Nephron progenitor cell (in vitro differentiated cells): ENCODE results near the gene ROR2.
A peak's percentile ranks its signal among the peaks of the same experiment; 100 is the strongest.

Experiments used
- DNase-seq: peaks from one replicate; pipeline ENCODE4 v3.0.0; 2021
- H3K27ac Mint-ChIP-seq: 2 replicates; pipeline ENCODE4 v1.8.0; 2021; ENCODE audit warnings: mild to moderate bottlenecking, moderate library complexity, mixed read lengths
- H3K27me3 Mint-ChIP-seq: 2 replicates; pipeline ENCODE4 v1.8.0; 2021; ENCODE audit warnings: mild to moderate bottlenecking, low read depth, mixed read lengths; ENCODE audit not compliant: poor library complexity
- H3K36me3 Mint-ChIP-seq: 2 replicates; pipeline ENCODE4 v1.8.0; 2021; ENCODE audit warnings: low read depth, mixed read lengths
- H3K4me1 Mint-ChIP-seq: 2 replicates; pipeline ENCODE4 v1.8.0; 2021; ENCODE audit warnings: mixed read lengths
- H3K4me3 Mint-ChIP-seq: 2 replicates; pipeline ENCODE4 v1.8.0; 2021; ENCODE audit warnings: mild to moderate bottlenecking, moderate library complexity, mixed read lengths
- H3K9me3 Mint-ChIP-seq: 2 replicates; pipeline ENCODE4 v1.8.0; 2021; ENCODE audit warnings: mild to moderate bottlenecking, moderate library complexity, mixed read lengths
- TF ChIP-seq, protein P1 (sequence below): fragments of 200-600 bp; sonication (generic); IDR thresholded peaks from 2 replicates; pipeline ENCODE4 v1.5.0; 2021; ENCODE audit warnings: antibody characterized with exemption

ROR2 gene

DNA sequence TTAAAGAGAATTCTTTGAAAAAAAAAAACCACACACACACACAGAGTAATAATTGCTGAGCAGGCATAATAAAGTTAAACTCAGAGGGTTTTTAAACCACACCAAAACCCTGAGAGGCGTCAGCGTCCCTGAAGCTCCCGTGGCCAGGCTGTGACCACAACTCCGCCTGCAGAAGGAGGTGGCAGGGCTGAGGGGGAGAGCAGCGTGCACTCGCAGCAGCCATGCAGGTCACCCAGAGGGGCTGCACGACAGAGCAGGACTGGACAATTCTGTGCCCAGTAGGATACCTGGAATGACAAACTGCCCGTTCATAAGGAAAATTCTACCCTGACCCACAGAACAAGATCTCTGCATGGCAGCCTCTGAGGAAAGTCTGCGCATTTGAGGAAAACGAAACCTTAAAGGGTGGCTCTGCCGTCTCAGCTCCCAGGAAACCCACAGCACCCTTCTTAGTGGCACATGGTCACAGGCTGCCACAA, 44.0 kb downstream of the ROR2 start:
- Mint-ChIP-seq H3K27ac (peak overlapping the region; percentile 54), H3K36me3 (peaks cover 8% of the 10 kb centered on the region), H3K27me3 (peaks cover 3% of the 10 kb centered on the region), H3K9me3 (no peaks in the 10 kb centered on the region), H3K4me1 (peaks cover 2% of the 10 kb centered on the region), H3K4me3 (peak overlapping the region; percentile 12)
- DNase-seq = no peak
- TF ChIP-seq, protein P1, sequence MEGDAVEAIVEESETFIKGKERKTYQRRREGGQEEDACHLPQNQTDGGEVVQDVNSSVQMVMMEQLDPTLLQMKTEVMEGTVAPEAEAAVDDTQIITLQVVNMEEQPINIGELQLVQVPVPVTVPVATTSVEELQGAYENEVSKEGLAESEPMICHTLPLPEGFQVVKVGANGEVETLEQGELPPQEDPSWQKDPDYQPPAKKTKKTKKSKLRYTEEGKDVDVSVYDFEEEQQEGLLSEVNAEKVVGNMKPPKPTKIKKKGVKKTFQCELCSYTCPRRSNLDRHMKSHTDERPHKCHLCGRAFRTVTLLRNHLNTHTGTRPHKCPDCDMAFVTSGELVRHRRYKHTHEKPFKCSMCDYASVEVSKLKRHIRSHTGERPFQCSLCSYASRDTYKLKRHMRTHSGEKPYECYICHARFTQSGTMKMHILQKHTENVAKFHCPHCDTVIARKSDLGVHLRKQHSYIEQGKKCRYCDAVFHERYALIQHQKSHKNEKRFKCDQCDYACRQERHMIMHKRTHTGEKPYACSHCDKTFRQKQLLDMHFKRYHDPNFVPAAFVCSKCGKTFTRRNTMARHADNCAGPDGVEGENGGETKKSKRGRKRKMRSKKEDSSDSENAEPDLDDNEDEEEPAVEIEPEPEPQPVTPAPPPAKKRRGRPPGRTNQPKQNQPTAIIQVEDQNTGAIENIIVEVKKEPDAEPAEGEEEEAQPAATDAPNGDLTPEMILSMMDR = no peak

DNA sequence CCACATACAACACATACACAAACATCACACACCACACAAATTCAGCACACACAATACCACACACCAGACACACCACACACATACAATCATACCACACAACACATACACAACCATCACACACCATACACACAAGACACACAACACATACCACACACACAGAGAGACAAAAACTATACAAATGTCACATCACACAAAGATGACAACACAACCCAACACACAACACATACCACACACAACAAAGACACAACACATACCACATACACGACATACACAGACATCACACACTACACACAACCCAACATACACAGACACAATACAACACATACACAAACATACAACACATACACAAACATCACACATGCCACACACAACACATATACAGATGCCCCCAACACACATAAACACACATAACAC, 44.8 kb downstream of the ROR2 start:
- Mint-ChIP-seq H3K27me3 (no peaks in the 10 kb centered on the region), H3K9me3 (no peaks in the 10 kb centered on the region), H3K4me3 (no peak overlapping the region), H3K4me1 (no peaks in the 10 kb centered on the region), H3K27ac (no peak overlapping the region), H3K36me3 (peaks cover 2% of the 10 kb centered on the region)
- no peak for DNase-seq
- TF ChIP-seq, protein P1 = no peak

DNA sequence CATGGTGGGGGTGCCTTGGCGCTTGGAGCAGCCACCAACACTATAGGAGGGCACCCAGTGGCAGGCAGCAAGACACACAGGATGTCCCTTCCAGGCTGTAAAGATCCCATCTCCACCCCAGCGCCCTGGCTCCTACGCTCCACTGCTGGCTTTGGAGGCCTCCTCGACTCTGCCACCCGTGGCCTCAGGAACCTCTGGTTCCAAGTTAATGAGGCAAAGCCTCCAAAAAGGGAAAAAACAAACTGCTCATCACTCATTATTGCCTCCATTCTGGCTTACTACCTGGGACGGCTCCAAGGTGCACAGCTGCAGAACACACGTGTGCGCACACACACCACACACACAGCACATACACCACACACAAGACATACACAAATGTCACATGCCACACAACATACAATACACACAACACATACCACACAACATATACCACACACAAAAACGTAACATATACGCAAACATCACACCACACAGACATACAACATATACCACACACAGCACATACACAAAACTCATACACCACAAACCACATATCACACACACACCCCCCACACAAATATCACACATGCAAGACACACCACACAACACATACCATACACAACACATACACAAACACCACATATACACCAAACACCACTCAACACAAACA, 45.3 kb downstream of the ROR2 start:
- H3K9me3 Mint-ChIP-seq = no peaks in the 10 kb centered on the region
- H3K4me3 Mint-ChIP-seq = no peak overlapping the region
- H3K4me1 Mint-ChIP-seq = no peaks in the 10 kb centered on the region
- DNase-seq = peak; percentile 37
- no peaks in the 10 kb centered on the region for H3K27me3 Mint-ChIP-seq
- H3K27ac Mint-ChIP-seq = no peak overlapping the region
- TF ChIP-seq, protein P1 = no peak
- no peaks in the 10 kb centered on the region for H3K36me3 Mint-ChIP-seq

DNA sequence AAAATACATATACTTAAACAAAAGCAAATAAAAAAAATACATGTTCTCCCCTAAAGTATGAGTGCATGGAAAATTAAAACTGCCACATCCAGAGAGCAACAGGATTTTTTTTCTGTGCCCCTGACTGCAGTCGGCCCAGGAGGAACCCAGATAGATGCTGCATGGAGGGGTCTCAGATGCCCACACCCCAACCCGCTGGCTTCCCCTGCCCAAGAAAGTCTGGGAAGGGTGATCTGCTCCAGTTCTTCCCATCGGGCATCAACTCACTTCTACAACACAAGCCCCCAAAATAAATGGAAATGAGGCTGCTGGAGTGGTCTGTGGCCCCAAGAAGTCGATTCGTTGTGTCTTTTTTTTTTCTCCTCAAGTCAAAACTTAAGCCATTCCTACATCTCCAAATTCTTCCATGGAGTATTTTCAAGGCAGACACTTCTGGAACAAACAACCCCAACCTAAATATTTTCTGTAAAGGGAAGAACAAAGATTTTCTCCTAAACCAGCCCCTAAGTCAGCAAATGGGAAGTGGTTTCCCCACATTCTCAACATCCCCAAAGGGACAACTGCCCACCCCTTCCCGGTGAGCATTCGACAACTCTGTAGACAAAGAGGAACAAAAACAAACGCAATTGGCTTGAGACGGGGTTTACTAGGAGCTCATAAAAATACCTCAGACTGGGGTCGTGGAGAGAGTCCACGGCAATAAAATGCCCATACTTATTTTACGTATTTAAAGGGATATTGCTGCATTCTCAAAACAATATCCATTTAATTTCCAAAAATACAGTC, 46.7 kb downstream of the ROR2 start:
- H3K4me3 Mint-ChIP-seq = peak overlapping the region; percentile 50
- no peaks in the 10 kb centered on the region for H3K4me1 Mint-ChIP-seq
- H3K36me3 Mint-ChIP-seq = no peaks in the 10 kb centered on the region
- no peaks in the 10 kb centered on the region for H3K9me3 Mint-ChIP-seq
- peak overlapping the region; percentile 96 for H3K27ac Mint-ChIP-seq
- DNase-seq = no peak
- TF ChIP-seq, protein P1 = no peak
- no peaks in the 10 kb centered on the region for H3K27me3 Mint-ChIP-seq

DNA sequence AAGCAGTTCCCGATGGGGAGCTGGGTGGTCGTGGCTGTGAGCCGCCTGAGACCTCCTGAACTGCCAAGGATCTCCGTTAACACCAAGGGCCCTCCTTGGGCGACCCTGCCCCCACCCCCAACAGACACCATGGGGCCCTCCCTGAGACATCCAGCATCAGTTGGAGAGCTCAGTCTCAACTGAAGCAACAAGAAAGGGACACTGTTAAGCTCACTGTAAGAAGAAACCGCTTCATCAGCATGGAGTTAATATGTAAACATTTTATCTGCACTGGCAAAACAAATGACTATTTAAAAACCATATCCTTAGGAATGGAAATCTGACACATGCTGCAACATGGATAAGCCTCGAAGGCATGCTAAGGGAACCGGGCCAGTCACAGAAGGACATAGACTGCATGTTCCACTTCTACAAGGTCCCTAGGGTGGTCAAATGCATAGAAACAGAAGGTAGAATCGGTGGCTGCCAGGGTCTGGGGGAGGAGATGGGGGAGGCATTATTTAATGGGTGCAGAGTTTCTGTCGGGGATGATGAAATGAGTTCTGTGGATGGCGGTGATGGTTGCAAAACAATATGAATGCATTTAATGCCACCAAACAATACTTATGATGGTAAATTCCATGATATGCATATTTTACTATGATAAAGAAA, 47.4 kb downstream of the ROR2 start:
- Mint-ChIP-seq H3K27me3 (no peaks in the 10 kb centered on the region), H3K27ac (peak overlapping the region; percentile 58), H3K4me1 (no peaks in the 10 kb centered on the region), H3K9me3 (no peaks in the 10 kb centered on the region), H3K4me3 (peak overlapping the region; percentile 50), H3K36me3 (no peaks in the 10 kb centered on the region)
- TF ChIP-seq, protein P1 = no peak
- no peak for DNase-seq
